Stimulated activated CD4-positive, alpha-beta T cell treated with anti-CD3 and anti-CD28 coated beads, Interleukin-2, amount 100 ng/mL, for 4 hours (primary cell): ENCODE data around the gene GBGT1.

Experiments used
- DNase-seq: peaks from one replicate; pipeline ENCODE4 v3.0.0-alpha.2; 2020; ENCODE audit warnings: low read depth

GBGT1 gene

GRCh38 chr9:133143639-133144141, 20.0 kb downstream of the GBGT1 start:
- no peak for DNase-seq

DNA sequence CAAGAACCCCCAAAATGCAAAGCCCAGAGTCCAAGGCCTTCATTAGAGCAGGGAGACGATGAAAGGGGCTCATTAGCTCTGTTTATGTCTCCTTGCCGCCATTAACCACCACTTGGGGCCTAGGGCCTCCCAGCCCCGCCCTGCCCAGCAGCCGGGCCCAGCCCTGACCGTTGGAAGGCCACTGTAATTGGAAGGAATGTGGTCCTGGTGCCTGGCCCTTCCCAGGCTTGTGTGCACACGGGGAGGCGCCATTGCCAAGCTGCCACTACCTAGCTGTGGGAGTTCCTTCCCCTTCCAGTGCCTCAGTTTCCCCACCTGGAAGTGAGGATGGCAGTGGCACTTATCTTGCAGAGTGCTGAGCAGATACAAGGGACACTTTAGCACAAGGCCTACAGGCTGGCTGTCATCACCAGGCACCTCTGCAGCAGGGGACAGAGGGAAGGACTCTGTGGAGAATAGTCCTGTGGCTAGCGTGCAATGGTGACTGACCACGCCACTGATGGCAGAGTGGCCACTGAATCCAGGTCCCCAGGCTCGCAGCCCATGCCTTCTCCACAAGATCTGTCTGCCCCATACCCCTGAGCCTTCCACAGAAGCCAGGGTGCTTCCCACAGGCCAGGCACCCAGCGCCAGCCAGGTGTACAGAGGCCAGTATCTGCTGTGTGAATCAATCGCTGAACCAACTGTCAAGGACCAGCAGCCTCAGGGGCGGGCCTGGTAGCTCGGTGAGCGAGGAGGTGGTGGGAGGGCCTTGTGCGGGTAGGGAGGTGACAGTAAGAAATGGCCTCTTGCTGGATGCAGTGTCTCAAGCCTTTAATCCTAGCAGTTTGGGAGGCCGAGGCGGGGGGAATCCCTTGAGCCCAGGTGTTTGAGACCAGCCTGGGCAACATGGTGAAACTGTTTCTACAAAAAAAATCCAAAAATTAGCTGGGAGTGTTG, 20.8 kb downstream of the GBGT1 start:
- no peak for DNase-seq

DNA sequence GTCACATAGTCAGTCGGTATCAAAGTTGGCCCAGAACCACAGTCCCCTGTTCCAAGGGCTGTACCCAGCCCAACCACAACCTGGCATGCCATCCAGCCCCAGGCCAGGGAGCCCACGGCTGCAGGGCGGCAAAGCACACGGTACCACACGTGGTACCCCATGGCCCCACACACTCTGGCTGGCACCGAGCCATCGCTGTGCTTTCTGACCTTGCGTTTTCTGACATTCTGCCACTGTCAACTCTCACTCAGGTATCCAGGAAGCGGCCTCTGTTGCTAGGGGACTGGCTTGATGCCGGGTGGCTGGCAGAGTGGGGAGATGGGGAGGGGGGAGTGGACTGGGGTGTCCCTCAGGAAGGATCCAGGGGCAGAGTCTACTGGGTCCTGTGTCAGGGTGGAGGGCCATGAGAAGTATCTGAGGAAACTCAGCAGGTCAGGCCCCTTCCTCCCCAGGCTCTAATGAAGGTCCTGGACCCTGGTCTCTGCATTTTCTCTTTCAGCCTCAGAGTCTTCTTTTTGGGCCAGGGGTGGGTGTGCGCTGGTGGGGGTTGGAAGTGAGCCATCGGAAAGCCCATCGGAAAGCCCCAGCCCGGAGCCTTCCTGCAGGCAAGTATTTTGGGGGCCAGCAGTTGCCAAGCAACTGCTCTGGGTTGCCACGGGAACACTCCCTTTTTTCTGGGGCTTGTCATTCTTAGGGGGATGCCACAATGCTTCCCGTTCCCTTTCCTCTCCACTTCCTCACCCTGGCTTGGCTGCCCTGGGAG, 21.7 kb downstream of the GBGT1 start:
- no peak for DNase-seq

DNA sequence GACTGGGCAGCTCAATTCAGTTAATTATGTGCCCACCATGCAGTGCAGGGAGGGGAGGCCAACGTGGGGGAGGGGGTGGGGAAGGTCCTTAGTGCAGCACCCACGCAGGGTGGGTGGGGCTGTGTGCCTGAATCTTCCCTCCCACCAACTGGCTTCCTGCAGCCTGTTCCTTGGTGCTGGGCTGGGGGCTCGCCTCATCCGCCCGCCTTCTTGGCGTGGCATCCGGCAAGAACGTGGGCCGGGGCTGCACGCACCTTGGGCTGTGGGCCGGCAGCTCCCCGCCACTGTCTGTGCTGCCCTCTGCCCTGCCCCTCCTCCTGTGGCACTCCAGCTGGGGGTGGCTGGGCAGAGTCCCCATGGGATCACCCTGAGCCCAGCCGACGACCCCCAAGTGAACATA, 23.1 kb downstream of the GBGT1 start:
- DNase-seq, result no peak

DNA sequence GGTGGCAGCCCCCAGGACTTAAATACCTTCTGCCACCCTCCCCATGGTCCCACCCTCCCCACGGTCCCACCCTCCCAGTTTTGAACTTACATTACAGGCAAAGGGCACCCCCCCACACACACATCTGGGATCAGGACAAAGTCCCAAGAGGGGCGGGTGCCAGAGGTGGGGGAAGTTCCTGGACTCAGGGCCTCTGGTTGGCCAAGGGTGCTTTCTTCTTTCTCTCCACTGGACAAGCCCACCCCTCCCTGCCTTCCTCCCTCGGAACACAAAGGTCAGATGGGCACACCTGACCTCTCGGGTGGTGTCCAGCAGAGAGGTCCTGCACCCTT, 23.6 kb downstream of the GBGT1 start:
- DNase-seq, result no peak

DNA sequence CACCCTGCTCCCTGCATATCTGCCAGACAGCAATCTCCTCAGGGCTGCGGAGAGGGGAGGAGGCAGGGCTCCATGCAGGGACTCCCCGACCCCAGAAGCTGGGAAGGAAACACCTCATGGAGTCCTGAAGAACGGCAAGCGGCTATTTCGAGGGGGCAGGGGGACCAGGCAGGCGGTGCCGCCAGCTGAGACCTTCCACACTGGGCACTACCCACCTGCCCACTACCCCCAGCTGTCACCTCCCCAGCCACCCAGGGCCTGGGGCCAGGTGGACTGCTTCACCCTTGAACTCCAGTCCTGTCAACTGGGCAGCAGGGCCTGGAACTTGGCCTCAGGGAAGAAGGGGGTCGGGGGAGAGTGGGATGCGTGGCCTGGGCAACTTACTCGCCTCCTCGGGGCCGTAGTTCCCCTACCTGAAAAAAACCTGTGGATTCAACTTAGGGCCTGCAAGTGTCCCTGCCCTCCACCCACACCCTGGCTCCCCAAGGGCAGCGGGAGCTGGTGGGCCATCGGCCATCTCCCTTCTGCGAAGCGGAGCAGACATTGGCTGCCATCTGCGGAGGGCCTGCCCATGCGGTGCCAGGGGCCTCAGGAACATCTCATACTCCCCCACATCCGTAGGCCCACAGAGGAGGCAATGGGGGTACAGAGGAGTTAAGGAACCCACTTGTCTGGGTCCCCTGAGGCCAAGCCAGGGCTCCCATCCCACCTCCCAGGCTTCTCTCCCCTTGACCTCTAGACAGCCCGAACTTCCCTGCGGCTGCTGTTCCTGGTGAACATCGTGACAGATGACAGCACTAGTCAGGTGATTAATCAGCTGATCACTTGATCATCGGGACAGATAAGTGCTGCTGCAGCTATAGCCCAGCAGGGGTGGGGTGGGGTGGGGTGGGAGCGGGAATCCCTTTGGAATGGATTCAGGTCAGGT, 24.2 kb downstream of the GBGT1 start:
- DNase-seq, result no peak

DNA sequence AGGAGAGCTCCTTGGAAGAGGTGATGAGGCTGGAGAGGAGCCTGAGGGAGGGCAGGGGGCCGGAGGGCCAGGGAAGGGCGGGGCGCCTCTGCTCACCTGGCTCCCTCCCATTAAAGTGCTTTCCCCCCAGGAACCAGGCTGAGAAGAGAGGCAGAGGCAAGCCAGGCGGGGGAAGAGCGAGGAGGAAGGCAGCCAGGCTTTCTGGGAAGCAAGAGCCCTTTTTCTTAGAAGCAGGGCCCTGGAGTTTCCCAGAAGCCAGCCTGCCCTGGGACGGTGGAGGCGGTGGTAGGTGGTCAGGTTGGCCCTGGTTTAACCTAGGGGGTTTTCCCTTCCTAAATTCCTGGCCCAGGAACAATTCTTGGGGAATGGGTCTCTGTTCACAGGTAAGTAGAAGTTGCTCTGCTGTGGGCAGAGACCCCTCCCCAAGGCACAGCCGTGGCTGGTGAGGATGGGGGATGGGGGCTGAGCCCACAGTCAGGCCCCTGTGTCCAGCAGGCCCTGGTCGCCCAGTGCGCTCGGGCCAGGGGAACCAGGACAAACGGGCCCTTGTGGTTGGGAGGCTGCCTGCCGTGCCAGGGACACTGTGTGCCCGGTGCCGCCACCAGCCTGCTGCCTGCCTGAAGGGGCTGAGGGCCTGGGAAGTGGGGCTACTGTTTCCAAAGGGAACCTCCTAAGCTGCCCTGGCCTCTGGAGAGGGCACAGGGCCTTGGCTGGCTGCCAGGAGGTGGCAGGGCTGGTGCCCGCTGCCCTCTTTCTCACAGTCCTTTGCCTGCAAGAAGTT, 26.1 kb downstream of the GBGT1 start:
- no peak for DNase-seq

GRCh38 chr9:133135146-133135745, 28.5 kb downstream of the GBGT1 start:
- DNase-seq, result no peak

GRCh38 chr9:133134388-133135145, 29.1 kb downstream of the GBGT1 start:
- no peak for DNase-seq

- peak; percentile 74 for DNase-seq
Observed at GRCh38 chr9:133133681-133134387, 29.9 kb downstream of the GBGT1 start.

GRCh38 chr9:133132174-133132573, 31.5 kb downstream of the GBGT1 start:
- DNase-seq, result no peak

DNA sequence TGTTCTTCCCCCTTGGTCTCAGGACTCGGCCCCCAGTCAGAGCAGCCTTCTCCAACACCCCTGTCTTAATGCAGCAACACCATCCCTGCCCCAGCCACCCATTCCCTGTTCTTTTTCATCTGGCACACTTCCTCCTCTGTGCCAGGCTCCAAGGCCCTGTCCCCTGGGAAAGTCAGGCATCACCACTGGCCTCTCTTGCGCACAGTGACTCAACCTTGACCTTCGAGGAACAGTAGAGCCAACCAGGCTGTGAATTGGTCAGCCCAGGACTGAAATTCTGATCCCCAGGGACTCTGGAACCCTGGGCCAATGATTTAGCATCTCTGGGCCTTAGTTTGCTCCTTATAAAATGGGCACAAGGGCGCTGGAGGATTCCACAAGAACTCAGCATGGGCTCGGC, 32.2 kb downstream of the GBGT1 start:
- DNase-seq, result no peak

DNA sequence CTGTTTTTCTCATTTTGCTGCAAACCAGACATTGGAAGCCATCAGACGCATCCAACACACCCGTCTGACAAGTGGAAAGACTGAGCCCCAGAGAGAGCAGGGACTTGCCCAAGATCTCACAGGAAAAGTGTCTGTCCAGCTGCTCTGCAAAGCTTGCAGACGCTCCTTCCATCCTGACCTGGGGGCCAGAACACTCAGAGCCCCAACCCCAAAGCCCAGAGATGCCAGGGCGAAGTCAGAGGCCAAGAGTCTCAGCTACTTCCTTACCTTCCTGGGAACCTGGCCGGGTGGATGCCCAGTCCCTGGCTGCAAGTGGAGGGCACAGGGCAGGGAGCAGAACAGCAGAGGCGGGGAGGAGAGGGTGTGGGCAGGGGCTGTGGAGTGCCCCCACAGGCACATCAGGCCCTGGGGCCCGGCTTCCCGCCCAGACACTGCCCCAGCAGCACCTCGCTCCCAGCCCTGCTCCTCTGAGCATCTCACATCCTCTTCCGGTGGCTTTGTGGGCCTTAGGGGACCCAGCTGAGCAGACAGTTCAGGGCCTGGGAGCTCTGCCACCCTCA, 32.9 kb downstream of the GBGT1 start:
- DNase-seq, result no peak

GRCh38 chr9:133129001-133129795, 34.5 kb downstream of the GBGT1 start:
- no peak for DNase-seq

- no peak for DNase-seq
Observed at GRCh38 chr9:133128152-133128551, 35.6 kb downstream of the GBGT1 start.

DNA sequence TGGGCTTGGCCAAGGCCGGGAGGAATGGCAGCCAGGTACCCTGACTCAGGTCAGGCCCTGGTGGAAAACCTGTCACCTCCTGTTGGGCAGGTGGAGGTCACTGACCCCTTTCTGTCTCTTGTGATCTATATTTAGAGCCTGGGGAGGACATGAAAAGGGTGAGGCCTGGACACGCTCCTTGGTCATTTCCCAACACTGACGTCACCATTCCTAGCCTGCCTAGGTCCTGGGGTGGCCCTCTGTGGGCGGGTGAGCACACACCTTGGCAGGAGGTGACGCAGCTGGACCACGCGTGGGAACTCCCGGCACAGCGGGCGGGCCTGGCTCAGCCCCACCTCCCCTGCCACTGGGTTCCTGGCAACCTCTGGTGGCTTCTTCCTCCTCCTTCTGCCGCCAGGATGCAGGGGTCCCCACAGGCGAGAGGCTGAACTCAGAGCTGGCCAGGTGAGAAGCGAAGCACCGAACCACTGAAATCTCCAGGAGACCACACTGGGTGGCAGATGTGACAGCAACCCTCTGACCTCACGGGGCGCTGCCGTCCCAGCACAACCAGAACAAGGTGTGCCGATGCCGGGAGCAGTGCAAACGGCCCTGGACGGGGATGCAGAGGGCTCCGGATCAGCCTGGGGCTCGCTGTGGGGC, 36.3 kb downstream of the GBGT1 start:
- no peak for DNase-seq

DNA sequence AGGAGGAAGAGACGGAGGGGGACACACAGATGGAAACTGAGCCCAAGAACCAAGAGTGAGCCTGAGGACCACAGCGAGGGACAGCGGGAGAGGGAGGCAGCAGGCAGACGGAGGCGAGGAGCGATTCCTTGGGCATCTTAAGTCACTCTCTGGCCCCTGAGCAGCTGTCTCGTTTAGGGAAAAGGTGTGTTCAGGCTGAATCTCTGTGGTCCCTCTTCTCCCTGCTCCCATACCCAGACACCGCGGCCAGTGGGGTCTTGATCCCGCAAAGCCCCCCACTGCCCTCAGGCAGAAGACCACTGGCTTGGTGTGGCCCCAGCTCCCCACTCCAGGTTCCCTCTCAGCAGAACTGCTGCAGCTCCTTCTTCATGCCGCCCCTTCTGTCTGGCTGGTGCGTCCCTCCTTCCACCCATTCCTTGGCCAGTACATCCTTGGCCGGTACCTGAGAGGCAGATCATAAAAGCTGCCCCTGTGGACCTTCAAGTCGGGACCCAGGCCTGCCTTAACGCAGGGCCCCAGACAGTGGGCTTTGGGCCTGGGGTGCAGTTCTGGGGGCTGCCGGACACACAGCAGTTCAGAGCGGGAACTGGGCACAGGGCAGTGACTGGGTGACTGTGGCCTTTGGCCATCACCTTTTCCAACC, 36.9 kb downstream of the GBGT1 start:
- DNase-seq, result no peak
